ENCODE results near the gene GRIN2C. TPM values are rescaled to one million over a fixed set of nuclear protein-coding genes. Genes with fewer than 3 reads are reported as not detected.

Gene GRIN2C
- total RNA-seq, 1 experiment from 2014 or later, result not detected

DNA sequence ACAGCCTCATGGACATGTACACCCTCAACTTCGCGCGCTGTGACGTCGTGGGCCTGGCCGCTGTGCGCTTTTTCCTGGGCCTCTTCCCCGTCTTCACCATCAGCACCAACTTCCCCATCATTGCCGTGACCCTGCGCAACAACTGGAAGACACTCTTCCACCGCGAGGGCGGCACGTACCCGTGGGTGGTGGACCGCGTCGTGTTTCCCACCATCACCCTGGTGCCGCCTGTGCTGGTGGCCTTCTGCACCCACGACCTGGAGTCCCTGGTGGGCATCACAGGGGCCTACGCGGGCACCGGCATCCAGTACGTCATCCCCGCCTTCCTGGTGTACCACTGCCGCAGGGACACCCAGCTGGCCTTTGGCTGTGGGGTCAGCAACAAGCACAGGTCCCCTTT lies 23.5 kb downstream of the GRIN2C start:
- peaks cover 21% of the 10 kb centered on the region for H3K36me3 Mint-ChIP-seq (ENCODE audit: insufficient read depth, unreplicated experiment)
- H3K27me3 Mint-ChIP-seq (ENCODE audit: unreplicated experiment), result peaks cover 8% of the 10 kb centered on the region
- no peak overlapping the region for H3K27ac Mint-ChIP-seq (ENCODE audit: unreplicated experiment)
- TF ChIP-seq, protein P1, sequence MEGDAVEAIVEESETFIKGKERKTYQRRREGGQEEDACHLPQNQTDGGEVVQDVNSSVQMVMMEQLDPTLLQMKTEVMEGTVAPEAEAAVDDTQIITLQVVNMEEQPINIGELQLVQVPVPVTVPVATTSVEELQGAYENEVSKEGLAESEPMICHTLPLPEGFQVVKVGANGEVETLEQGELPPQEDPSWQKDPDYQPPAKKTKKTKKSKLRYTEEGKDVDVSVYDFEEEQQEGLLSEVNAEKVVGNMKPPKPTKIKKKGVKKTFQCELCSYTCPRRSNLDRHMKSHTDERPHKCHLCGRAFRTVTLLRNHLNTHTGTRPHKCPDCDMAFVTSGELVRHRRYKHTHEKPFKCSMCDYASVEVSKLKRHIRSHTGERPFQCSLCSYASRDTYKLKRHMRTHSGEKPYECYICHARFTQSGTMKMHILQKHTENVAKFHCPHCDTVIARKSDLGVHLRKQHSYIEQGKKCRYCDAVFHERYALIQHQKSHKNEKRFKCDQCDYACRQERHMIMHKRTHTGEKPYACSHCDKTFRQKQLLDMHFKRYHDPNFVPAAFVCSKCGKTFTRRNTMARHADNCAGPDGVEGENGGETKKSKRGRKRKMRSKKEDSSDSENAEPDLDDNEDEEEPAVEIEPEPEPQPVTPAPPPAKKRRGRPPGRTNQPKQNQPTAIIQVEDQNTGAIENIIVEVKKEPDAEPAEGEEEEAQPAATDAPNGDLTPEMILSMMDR (IDR thresholded peaks at IDR 0.05; ENCODE audit: unreplicated experiment), result no peak
- H3K4me1 Mint-ChIP-seq (ENCODE audit: low read depth, unreplicated experiment), result no peaks in the 10 kb centered on the region
- CTCF ChIA-PET, result no interaction called here
- no TSS peak for BruUV-seq (replicated peaks)
- H3K4me3 Mint-ChIP-seq (ENCODE audit: low read depth, unreplicated experiment), result no peak overlapping the region
- DNase-seq, result no peak
- H3K9me3 Mint-ChIP-seq (ENCODE audit: low read depth, unreplicated experiment), result no peaks in the 10 kb centered on the region
- intact Hi-C loops (cut with micrococcal nuclease; ENCODE audit: unreplicated experiment), result no loop called here

DNA sequence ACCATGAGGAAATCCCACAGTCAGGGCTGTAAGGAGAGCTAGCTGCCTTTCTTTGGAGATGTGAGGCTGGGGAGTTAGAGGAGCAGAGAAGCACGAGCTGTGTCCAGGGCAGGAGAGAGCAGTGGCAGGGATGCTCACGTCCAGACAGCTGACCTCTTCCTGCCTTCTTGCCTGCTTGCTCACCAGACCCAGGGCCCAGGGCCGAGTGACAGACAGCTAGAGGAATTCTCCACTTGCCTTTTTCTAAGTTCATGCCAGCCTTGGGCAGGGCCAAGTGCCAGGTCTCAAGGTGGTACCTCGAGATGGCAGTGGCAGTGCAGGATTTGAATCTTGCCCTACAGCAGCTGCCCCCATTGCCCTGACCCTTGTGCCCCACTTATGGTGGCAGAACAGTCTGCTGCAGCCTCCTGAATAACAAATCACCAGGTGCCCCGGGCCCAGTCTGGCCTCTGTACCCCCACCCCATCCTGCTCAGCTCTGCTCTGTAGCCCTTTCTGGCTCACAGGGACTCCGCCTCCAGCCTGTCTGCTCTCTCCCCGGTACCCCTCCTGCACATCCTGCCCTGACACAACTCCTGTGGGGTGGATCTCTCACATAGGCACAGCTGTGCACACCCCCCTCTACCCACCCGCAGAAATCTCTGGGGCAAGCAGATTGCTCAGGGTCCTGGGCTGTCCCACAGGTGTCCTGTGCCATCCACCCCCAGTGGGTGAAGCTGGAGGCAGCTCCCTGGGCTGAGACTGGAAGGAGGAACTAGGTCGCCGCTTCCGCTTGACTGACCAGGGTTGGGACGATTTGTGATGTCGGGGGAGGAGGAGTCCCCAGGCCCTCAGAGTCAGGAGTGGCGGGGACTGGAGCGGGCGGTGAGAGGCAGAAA lies 25.9 kb downstream of the GRIN2C start:
- no peak for DNase-seq
- TF ChIP-seq, protein P1 (IDR thresholded peaks at IDR 0.05; ENCODE audit: unreplicated experiment), result no peak

DNA sequence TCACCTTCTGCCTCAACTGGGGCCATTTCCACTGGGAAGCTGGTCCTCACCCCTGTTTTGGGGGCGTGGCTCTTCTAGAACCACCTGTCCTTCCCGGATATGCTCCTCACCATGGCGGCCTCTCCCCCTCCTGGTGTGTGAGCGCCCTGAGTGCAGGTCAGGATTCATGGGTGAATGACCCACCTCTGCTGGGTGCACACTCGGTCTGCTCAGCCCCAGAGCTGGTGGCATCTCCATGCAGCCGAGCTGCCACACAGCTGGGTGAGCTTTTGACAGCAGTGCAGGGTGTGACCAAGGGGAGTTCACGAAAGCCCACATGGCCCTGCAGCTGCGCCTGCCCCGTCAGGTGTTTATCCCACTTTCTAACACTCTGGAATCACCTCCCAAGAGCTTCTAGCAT lies 27.3 kb downstream of the GRIN2C start:
- H3K4me1 Mint-ChIP-seq (ENCODE audit: low read depth, unreplicated experiment), result no peaks in the 10 kb centered on the region
- no peaks in the 10 kb centered on the region for H3K9me3 Mint-ChIP-seq (ENCODE audit: low read depth, unreplicated experiment)
- CTCF ChIA-PET, result interaction anchor here (0.7 kb wide), 1 partner anchor 65 kb away, joined by 3 read pairs; no protein-coding TSS in a partner anchor
- intact Hi-C loops (cut with micrococcal nuclease; ENCODE audit: unreplicated experiment), result no loop called here
- DNase-seq, result no peak
- H3K4me3 Mint-ChIP-seq (ENCODE audit: low read depth, unreplicated experiment), result no peak overlapping the region
- no peak overlapping the region for H3K27ac Mint-ChIP-seq (ENCODE audit: unreplicated experiment)
- TF ChIP-seq, protein P1 (IDR thresholded peaks at IDR 0.05; ENCODE audit: unreplicated experiment), result no peak
- no peaks in the 10 kb centered on the region for H3K27me3 Mint-ChIP-seq (ENCODE audit: unreplicated experiment)
- BruUV-seq (replicated peaks), result no TSS peak
- H3K36me3 Mint-ChIP-seq (ENCODE audit: insufficient read depth, unreplicated experiment), result peaks cover 5% of the 10 kb centered on the region

More for the DNA sequence above, 25.9 kb downstream of the GRIN2C start:
- no TSS peak for BruUV-seq (replicated peaks)
- H3K4me1 Mint-ChIP-seq (ENCODE audit: low read depth, unreplicated experiment), result no peaks in the 10 kb centered on the region
- H3K36me3 Mint-ChIP-seq (ENCODE audit: insufficient read depth, unreplicated experiment), result peaks cover 13% of the 10 kb centered on the region
- H3K27ac Mint-ChIP-seq (ENCODE audit: unreplicated experiment), result no peak overlapping the region
- H3K4me3 Mint-ChIP-seq (ENCODE audit: low read depth, unreplicated experiment), result no peak overlapping the region
- CTCF ChIA-PET, result no interaction called here
- H3K9me3 Mint-ChIP-seq (ENCODE audit: low read depth, unreplicated experiment), result no peaks in the 10 kb centered on the region
- H3K27me3 Mint-ChIP-seq (ENCODE audit: unreplicated experiment), result no peaks in the 10 kb centered on the region
- intact Hi-C loops (cut with micrococcal nuclease; ENCODE audit: unreplicated experiment), result no loop called here

DNA sequence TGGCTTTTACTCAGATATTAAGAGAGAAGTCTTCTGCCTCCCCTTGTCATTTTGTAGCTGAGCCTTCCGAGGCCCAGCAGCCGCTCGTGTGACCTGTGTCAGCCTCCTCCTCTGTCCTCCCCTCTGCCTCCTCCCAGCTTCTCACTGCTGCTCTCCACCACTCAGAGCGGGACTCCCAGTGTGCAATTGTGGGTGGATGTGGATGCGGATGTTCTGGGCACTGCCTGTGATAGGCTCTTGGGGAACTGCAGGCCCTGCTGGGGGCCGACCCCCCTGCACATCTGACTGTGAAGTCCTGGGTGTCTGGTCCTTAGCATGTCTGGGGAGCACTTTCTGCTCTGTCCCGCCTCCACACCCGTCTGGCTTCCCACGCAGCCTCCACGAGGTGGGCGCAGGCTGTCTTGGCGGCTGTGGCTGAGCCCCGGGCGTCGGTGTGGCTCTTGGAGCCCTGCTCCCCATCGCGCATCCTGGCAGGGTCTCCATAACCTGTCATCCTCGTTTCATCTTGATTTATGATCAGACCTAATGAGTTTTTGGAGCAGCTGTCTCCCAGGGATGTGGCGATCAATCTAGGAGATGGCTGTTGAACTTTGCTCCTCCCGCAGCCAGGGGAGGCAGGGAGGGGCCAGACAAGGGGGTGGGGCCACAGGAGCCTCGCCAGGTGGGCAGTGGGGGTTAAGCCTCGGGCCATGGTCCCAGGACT lies 28.1 kb downstream of the GRIN2C start:
- Mint-ChIP-seq H3K27me3 (ENCODE audit: unreplicated experiment) (no peaks in the 10 kb centered on the region), H3K27ac (ENCODE audit: unreplicated experiment) (no peak overlapping the region), H3K4me3 (ENCODE audit: low read depth, unreplicated experiment) (no peak overlapping the region), H3K36me3 (ENCODE audit: insufficient read depth, unreplicated experiment) (peaks cover 5% of the 10 kb centered on the region), H3K9me3 (ENCODE audit: low read depth, unreplicated experiment) (no peaks in the 10 kb centered on the region), H3K4me1 (ENCODE audit: low read depth, unreplicated experiment) (no peaks in the 10 kb centered on the region)
- BruUV-seq (replicated peaks), result no TSS peak
- CTCF ChIA-PET, result interaction anchor here (0.7 kb wide), 1 partner anchor 66 kb away, joined by 3 read pairs; no protein-coding TSS in a partner anchor
- TF ChIP-seq, protein P1 (IDR thresholded peaks at IDR 0.05; ENCODE audit: unreplicated experiment), result no peak
- intact Hi-C loops (cut with micrococcal nuclease; ENCODE audit: unreplicated experiment), result no loop called here
- DNase-seq, result no peak
